Activated T-helper 17 cell treated with anti-CD3 and anti-CD28 coated beads, Interleukin-2, amount 50 U/mL, for 72 hours (primary cell): ENCODE results near the gene ZNG1A. TPM values are rescaled to one million over a fixed set of nuclear protein-coding genes. Genes with fewer than 3 reads are reported as not detected.
"Not testable (repeated sequence)": the region's sequence is repeated elsewhere in the genome, so short reads cannot be mapped to it uniquely, and the experiment has no call there.

Experiments
- ATAC-seq: fragments of 150-1000 bp; cut with Tn5 transposase; replicated peaks from 2 replicates; pipeline ENCODE4 v1.10.0; 2021; ENCODE audit warnings: mild to moderate bottlenecking, moderate library complexity
- H3K27ac Mint-ChIP-seq: one replicate; pipeline ENCODE4 v1.8.0; 2022; ENCODE audit warnings: mixed read lengths
- H3K27me3 Mint-ChIP-seq: one replicate; pipeline ENCODE4 v1.8.0; 2022; ENCODE audit warnings: mixed read lengths
- H3K36me3 Mint-ChIP-seq: one replicate; pipeline ENCODE4 v1.8.0; 2022; ENCODE audit warnings: low read depth, mild to moderate bottlenecking, mixed read lengths
- H3K4me1 Mint-ChIP-seq: one replicate; pipeline ENCODE4 v1.8.0; 2022; ENCODE audit warnings: mixed read lengths
- H3K4me3 Mint-ChIP-seq: one replicate; pipeline ENCODE4 v1.8.0; 2022; ENCODE audit warnings: mild to moderate bottlenecking, mixed read lengths
- H3K9me3 Mint-ChIP-seq: one replicate; pipeline ENCODE4 v1.8.0; 2022; ENCODE audit warnings: mixed read lengths
- total RNA-seq, 2 donors: library from RNA; stranded (reverse); gene quantifications; one replicate each; pipeline ENCODE4 v1.2.3, GENCODE V29; 2022

The ZNG1A gene
- total RNA-seq, 2 donors from 2014 or later: 38.8 to 56.6 TPM

DNA sequence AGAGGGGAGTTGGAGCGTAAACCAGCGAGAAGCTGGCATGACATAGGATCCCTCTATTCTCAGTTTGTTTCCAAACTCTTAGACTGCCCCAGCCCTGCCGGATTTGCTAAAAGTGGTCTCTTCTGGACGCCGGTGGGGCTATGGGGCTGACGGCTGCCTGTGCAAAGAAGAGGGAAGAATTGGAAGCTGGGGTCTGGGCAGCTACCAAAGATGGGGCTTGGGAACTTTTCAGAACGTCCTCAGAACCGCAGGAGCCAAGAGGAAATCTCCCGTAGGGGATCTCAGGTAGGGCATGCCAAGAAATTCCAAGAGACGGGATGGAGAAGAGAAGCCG, 63.8 kb downstream of the ZNG1A start:
- Mint-ChIP-seq H3K4me3 (peak overlapping the region; percentile 64), H3K27me3 (peaks cover 22% of the 10 kb centered on the region), H3K36me3 (peaks cover 19% of the 10 kb centered on the region)
- not testable (repeated sequence) for H3K27ac Mint-ChIP-seq, H3K4me1 Mint-ChIP-seq, H3K9me3 Mint-ChIP-seq, ATAC-seq

DNA sequence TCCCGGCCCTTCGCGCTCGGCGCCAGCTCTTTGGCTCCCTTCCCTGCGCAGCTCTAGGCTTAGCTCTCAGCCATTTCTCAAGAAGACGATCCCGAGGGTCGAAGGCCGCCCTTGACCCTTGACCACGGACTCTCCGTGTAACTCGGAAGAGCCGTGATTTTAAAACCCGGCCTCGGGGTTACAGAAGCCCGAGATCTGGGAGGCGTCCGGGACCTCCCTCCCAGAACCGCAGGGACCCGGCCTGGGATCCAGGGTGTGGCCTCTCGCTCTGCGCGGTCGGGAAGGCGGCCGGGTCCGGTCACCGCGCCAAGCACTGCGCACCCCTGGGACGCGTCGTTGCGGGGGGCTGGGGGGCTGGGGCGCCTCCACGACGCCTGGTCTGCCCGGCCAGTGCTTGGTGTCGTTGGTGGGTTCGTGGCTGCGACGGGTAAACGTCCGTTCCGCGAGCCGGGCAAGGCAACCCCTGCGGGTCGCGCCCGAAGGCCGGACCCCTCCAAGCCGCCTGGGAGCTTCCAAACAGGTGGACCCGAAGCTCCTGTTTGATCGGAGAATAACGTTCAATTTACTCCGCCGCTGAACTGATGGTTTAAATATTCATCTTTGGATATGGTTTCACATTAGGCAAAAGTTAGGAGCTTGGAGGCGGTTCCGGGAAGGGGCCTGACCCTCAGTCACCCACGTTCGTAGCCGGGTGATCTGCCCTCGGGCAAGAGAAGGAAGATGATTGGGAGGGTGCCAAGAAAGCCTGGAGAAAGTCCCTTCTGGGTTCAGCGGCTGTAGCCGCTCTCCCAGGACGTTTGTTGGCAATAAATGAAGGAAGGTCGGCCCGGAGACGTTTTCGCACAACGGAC, 64.4 kb downstream of the ZNG1A start:
- H3K27ac Mint-ChIP-seq, H3K9me3 Mint-ChIP-seq, H3K4me1 Mint-ChIP-seq: not testable (repeated sequence)
- peak; percentile 18 for ATAC-seq
- H3K36me3 Mint-ChIP-seq: peaks cover 18% of the 10 kb centered on the region
- peak overlapping the region; percentile 64 for H3K4me3 Mint-ChIP-seq
- H3K27me3 Mint-ChIP-seq: peaks cover 22% of the 10 kb centered on the region

GRCh38 chr9:113468-114266, 65.2 kb downstream of the ZNG1A start:
- not testable (repeated sequence) for H3K9me3 Mint-ChIP-seq, H3K27ac Mint-ChIP-seq, H3K4me1 Mint-ChIP-seq
- peak; percentile 91 for ATAC-seq
- Mint-ChIP-seq H3K36me3 (peaks cover 15% of the 10 kb centered on the region), H3K27me3 (peaks cover 26% of the 10 kb centered on the region), H3K4me3 (peak overlapping the region; percentile 64)

DNA sequence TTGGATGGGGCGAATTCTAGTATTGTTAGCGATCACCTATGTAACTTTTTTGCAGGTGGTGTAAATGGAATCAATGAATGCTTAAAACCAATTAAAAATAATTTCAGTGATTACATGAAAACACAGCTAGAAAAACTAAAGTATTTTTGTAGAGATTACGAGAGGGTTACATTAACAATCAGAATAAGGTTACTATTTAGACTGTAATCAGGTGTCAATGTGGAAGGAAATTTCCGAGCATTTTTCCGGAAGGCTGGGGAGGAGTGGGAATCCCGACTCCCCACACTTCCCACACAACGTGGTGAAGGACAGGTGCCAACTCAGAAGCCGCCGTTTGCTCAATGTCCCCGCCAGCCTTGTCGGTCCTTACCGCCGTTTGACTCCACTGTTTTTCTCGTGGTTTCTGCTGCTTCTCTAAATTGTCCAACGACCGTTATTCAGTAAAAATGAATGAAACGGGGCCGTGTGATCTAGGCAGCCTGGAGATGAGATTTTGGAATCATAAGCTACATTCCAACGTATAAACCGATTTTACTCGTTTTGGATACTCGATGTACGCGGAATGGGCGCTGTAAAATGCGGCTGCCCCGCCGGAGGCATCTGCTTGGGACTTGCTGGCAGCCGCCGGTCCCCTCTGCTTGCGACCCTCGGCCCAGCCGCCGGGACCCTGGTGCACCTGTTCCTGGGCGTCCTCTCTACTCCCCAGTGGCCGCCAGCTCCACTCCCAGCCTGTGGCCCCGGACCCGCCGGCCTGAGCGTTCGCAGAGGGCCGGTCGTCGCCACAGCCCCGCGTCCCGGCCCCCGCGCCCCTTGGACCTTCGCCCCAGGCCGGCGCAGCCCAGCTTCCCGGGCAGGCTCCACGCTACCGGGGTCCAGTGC, 66.0 kb downstream of the ZNG1A start:
- H3K36me3 Mint-ChIP-seq, ATAC-seq, H3K27ac Mint-ChIP-seq, H3K9me3 Mint-ChIP-seq, H3K4me3 Mint-ChIP-seq, H3K4me1 Mint-ChIP-seq: not testable (repeated sequence)
- peaks cover 22% of the 10 kb centered on the region for H3K27me3 Mint-ChIP-seq

- not testable (repeated sequence) for ATAC-seq, H3K9me3 Mint-ChIP-seq, H3K36me3 Mint-ChIP-seq, H3K27ac Mint-ChIP-seq, H3K4me3 Mint-ChIP-seq, H3K4me1 Mint-ChIP-seq
- H3K27me3 Mint-ChIP-seq: peaks cover 26% of the 10 kb centered on the region
Measured at GRCh38 chr9:110672-111071, 68.2 kb downstream of the ZNG1A start.

DNA sequence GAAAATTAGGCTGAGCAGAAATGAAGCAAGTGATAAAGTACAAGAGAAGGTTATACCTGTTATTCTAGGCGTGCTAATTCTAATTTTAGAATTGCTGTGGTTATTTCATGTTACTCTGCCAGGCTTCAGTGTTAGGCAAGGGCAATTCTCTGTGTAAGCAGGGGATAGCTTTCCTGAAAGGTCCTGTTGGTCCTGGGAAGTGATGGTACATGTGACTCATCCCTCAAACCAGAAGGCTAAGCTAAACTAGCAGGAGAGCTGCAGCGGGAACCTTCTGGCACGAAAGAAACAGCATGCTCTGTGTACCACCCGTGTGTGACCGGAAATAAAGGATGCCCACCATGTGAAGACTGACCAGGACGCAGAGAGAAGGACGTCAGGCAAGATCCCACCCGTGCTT, 69.3 kb downstream of the ZNG1A start:
- not testable (repeated sequence) for H3K36me3 Mint-ChIP-seq, H3K9me3 Mint-ChIP-seq, ATAC-seq, H3K4me1 Mint-ChIP-seq, H3K4me3 Mint-ChIP-seq, H3K27ac Mint-ChIP-seq
- peaks cover 23% of the 10 kb centered on the region for H3K27me3 Mint-ChIP-seq

- H3K27ac Mint-ChIP-seq, H3K36me3 Mint-ChIP-seq: not testable (repeated sequence)
Measured at GRCh38 chr9:108742-109495, 69.9 kb downstream of the ZNG1A start.

GRCh38 chr9:105991-106390, 72.9 kb downstream of the ZNG1A start:
- ATAC-seq, H3K27ac Mint-ChIP-seq, H3K36me3 Mint-ChIP-seq, H3K4me1 Mint-ChIP-seq, H3K4me3 Mint-ChIP-seq, H3K9me3 Mint-ChIP-seq: not testable (repeated sequence)
- H3K27me3 Mint-ChIP-seq: peaks cover 23% of the 10 kb centered on the region

More at GRCh38 chr9:108742-109495, 69.9 kb downstream of the ZNG1A start:
- not testable (repeated sequence) for H3K9me3 Mint-ChIP-seq, H3K4me3 Mint-ChIP-seq, H3K4me1 Mint-ChIP-seq
- H3K27me3 Mint-ChIP-seq: peaks cover 20% of the 10 kb centered on the region
- ATAC-seq: peak; percentile 12

DNA sequence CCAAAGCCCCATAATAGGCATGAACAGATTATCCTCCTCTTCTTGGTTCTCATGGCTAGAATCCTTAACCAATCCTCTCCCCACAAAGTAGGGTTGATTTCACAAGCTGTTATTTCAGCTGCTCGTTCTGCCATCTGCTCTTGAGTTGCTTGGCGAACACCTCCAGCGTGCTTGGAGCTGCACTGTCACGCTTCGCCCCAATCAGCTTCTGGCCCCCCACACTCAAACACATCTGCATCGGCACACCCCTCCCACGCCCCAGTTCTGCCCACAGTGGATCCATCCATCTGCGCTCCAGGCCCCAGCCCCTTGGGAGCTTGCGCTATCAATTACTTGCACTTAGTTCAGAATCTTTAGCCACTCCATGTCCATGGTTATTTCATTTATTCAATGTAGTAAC, 78.4 kb downstream of the ZNG1A start:
- not testable (repeated sequence) for H3K9me3 Mint-ChIP-seq, H3K36me3 Mint-ChIP-seq, H3K27me3 Mint-ChIP-seq, H3K27ac Mint-ChIP-seq, ATAC-seq, H3K4me1 Mint-ChIP-seq, H3K4me3 Mint-ChIP-seq

DNA sequence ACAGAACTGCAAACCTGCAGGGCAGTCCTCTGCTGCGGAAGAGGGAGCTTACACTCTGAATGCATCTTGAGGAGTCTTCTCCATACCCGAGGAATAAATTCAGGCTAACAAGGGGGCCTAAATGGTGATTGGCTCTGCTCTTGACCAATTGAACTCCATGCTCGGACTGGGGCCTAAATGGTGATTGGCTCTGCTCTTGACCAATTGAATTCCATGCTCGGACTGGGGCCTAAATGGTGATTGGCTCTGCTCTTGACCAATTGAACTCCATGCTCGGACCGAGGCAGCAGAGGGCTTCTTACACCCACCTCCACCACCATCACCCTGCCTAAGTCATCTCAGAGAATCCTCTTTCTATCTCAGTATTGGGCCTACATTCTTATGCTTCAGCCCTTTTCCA, 79.0 kb downstream of the ZNG1A start:
- not testable (repeated sequence) for H3K27ac Mint-ChIP-seq, H3K9me3 Mint-ChIP-seq, ATAC-seq, H3K27me3 Mint-ChIP-seq, H3K4me1 Mint-ChIP-seq, H3K36me3 Mint-ChIP-seq, H3K4me3 Mint-ChIP-seq

DNA sequence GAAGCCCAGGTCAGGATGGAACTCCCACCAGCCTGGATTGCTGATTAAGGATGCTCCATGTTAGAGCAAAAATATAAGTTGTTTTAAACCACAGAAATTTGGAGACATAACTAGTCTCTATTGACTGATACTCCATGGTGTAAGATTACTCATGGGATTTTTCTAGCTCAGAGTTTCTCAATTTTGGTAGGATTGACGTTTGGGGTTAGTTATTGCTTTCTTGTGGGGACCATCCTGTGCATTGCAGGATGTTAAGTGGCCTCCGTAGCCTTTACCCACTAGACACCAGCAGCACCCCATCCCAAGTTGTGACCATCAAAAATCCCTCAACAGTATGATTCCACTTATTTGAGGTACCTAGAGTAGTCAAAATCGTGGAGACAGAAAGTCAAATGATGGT, 80.1 kb downstream of the ZNG1A start:
- H3K27ac Mint-ChIP-seq, H3K27me3 Mint-ChIP-seq, H3K9me3 Mint-ChIP-seq, H3K4me3 Mint-ChIP-seq, H3K4me1 Mint-ChIP-seq, H3K36me3 Mint-ChIP-seq: not testable (repeated sequence)
- ATAC-seq: peak; percentile 62

- not testable (repeated sequence) for H3K27ac Mint-ChIP-seq, H3K4me3 Mint-ChIP-seq, H3K4me1 Mint-ChIP-seq, H3K27me3 Mint-ChIP-seq, H3K9me3 Mint-ChIP-seq, H3K36me3 Mint-ChIP-seq
- ATAC-seq: peak; percentile 42
Measured at GRCh38 chr9:94992-95391, 83.9 kb downstream of the ZNG1A start.

- peak; percentile 38 for ATAC-seq
- H3K36me3 Mint-ChIP-seq, H3K4me1 Mint-ChIP-seq, H3K27ac Mint-ChIP-seq, H3K4me3 Mint-ChIP-seq, H3K27me3 Mint-ChIP-seq, H3K9me3 Mint-ChIP-seq: not testable (repeated sequence)
Measured at GRCh38 chr9:94323-94722, 84.5 kb downstream of the ZNG1A start.

DNA sequence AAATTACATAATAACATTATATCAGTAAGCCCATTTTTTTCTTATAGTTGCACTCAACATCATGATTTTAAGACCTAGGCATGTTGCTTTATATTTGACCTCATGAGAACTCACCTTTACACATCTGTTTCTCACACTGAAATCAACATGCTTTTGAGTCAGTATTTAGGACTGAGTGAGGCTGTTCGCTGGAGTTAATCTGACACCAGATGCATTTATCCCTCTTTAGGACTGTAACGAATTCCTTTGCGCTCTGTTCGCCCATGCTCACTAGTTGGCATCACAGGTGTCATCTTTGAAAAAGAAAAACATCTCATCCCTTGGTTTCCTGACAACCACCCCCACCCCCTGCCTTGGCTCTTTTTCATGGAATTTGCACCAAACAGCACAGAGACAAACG, 84.9 kb downstream of the ZNG1A start:
- ATAC-seq, H3K4me3 Mint-ChIP-seq, H3K27ac Mint-ChIP-seq, H3K9me3 Mint-ChIP-seq, H3K36me3 Mint-ChIP-seq, H3K27me3 Mint-ChIP-seq, H3K4me1 Mint-ChIP-seq: not testable (repeated sequence)
